H9 (cell line): ENCODE measurements around the gene CYP2F1. TPM values are rescaled to one million over a fixed set of nuclear protein-coding genes. Genes with fewer than 3 reads are reported as not detected.

ENCODE experiments used
- DNase-seq: peaks from one replicate; pipeline ENCODE4 v3.0.0-alpha.2; 2017
- H2AFZ ChIP-seq: one replicate; pipeline ENCODE4 v1.6.1; 2013; ENCODE audit warnings: mild to moderate bottlenecking, low read length, control low read depth, moderate library complexity
- H2AK5ac ChIP-seq: 2 replicates; pipeline ENCODE4 v1.6.1; 2013; ENCODE audit warnings: low read length, control low read depth, mixed read lengths; ENCODE audit not compliant: insufficient read length
- H2BK120ac ChIP-seq: one replicate; pipeline ENCODE4 v1.6.1; 2013; ENCODE audit warnings: low read depth, mild to moderate bottlenecking, low read length, control low read depth, inconsistent platforms; ENCODE audit not compliant: poor library complexity, severe bottlenecking
- H2BK12ac ChIP-seq: 2 replicates; pipeline ENCODE4 v1.6.1; 2013; ENCODE audit warnings: low read length, control low read depth, mixed read lengths, low read depth; ENCODE audit not compliant: insufficient read length
- H2BK15ac ChIP-seq: 2 replicates; pipeline ENCODE4 v1.6.1; 2013; ENCODE audit warnings: low read depth, low read length, control low read depth
- H2BK20ac ChIP-seq: one replicate; pipeline ENCODE4 v1.6.1; 2013; ENCODE audit warnings: low read depth, mild to moderate bottlenecking, low read length, control low read depth, inconsistent platforms; ENCODE audit not compliant: poor library complexity, severe bottlenecking
- H2BK5ac ChIP-seq: 2 replicates; pipeline ENCODE4 v1.6.1; 2013; ENCODE audit warnings: low read length, control low read depth, mixed read lengths; ENCODE audit not compliant: insufficient read length
- H3K14ac ChIP-seq: 2 replicates; pipeline ENCODE4 v1.6.1; 2013; ENCODE audit warnings: low read length, control low read depth; ENCODE audit not compliant: insufficient read depth
- H3K18ac ChIP-seq: 2 replicates; pipeline ENCODE4 v1.6.1; 2013; ENCODE audit warnings: low read depth, mild to moderate bottlenecking, mixed read lengths, low read length, control low read depth; ENCODE audit not compliant: insufficient read length
- H3K23ac ChIP-seq: 2 replicates; pipeline ENCODE4 v1.6.1; 2013; ENCODE audit warnings: low read length, control low read depth, mixed read lengths, low read depth; ENCODE audit not compliant: insufficient read length
- H3K23me2 ChIP-seq: 2 replicates; pipeline ENCODE4 v1.6.1; 2013; ENCODE audit warnings: low read depth, mild to moderate bottlenecking, mixed read lengths, low read length, control low read depth; ENCODE audit not compliant: insufficient read length, poor library complexity, severe bottlenecking
- H3K27ac ChIP-seq: 2 replicates; pipeline ENCODE4 v1.5.1; 2013; ENCODE audit warnings: low read length, control low read depth, mixed read lengths, low read depth; ENCODE audit not compliant: insufficient read length
- H3K27me3 ChIP-seq: 2 replicates; pipeline ENCODE4 v1.6.1; 2013; ENCODE audit warnings: low read length, control low read depth, inconsistent platforms; ENCODE audit not compliant: insufficient read depth
- H3K4ac ChIP-seq: 2 replicates; pipeline ENCODE4 v1.6.1; 2013; ENCODE audit warnings: low read depth, mild to moderate bottlenecking, control low read depth, inconsistent platforms, low read length, moderate library complexity
- H3K4me1 ChIP-seq: 2 replicates; pipeline ENCODE4 v1.6.1; 2013; ENCODE audit warnings: low read length, control low read depth, inconsistent platforms; ENCODE audit not compliant: insufficient read depth
- H3K4me2 ChIP-seq: 2 replicates; pipeline ENCODE4 v1.6.1; 2013; ENCODE audit warnings: low read length, control low read depth, mixed read lengths; ENCODE audit not compliant: insufficient read length, insufficient read depth
- H3K56ac ChIP-seq: 2 replicates; pipeline ENCODE4 v1.6.1; 2013; ENCODE audit warnings: low read depth, mild to moderate bottlenecking, mixed read lengths, low read length, control low read depth; ENCODE audit not compliant: insufficient read length
- H3K79me1 ChIP-seq: 2 replicates; pipeline ENCODE4 v1.6.1; 2013; ENCODE audit warnings: low read depth, mild to moderate bottlenecking, moderate library complexity, low read length, control low read depth, inconsistent platforms; ENCODE audit not compliant: insufficient read depth, poor library complexity, severe bottlenecking
- H3K79me2 ChIP-seq: 2 replicates; pipeline ENCODE4 v1.6.1; 2013; ENCODE audit warnings: low read length, control low read depth, inconsistent platforms; ENCODE audit not compliant: insufficient read depth
- H3K9ac ChIP-seq: 2 replicates; pipeline ENCODE4 v1.6.1; 2013; ENCODE audit warnings: low read length, control low read depth, mixed read lengths; ENCODE audit not compliant: insufficient read length; ENCODE audit errors: extremely low read depth
- H3K9me3 ChIP-seq: one replicate; pipeline ENCODE4 v1.6.1; 2013; ENCODE audit warnings: low read depth, low read length, inconsistent platforms; ENCODE audit not compliant: control insufficient read depth
- H3T11ph ChIP-seq: one replicate; pipeline ENCODE4 v1.6.1; 2013; ENCODE audit warnings: mild to moderate bottlenecking, low read length, control low read depth, inconsistent platforms
- H4K20me1 ChIP-seq: one replicate; pipeline ENCODE4 v1.6.1; 2013; ENCODE audit not compliant: control insufficient read depth, insufficient read length, insufficient read depth
- H4K5ac ChIP-seq: 2 replicates; pipeline ENCODE4 v1.6.1; 2013; ENCODE audit warnings: low read depth, mild to moderate bottlenecking, mixed read lengths, low read length, control low read depth; ENCODE audit not compliant: insufficient read length
- H4K8ac ChIP-seq: replicated peaks from 2 replicates; pipeline ENCODE4 v1.6.1; 2013; ENCODE audit warnings: low read length, control low read depth, mixed read lengths, low read depth; ENCODE audit not compliant: insufficient read length
- H4K91ac ChIP-seq: 2 replicates; pipeline ENCODE4 v1.6.1; 2013; ENCODE audit warnings: low read depth, mild to moderate bottlenecking, moderate library complexity, mixed read lengths, low read length, control low read depth; ENCODE audit not compliant: insufficient read length
- H3K27ac Mint-ChIP-seq, 3 experiments: 2 replicates in 2 of 3; 3 replicates in 1 of 3; pipeline ENCODE4 v1.8.0; 2020 to 2021; ENCODE audit warnings: mixed read lengths in 3 of 3, mild to moderate bottlenecking in 1 of 3, moderate library complexity in 1 of 3
- H3K27me3 Mint-ChIP-seq: 2 replicates; pipeline ENCODE4 v1.8.0; 2021; ENCODE audit warnings: low read depth, mild to moderate bottlenecking, moderate library complexity, mixed read lengths
- H3K36me3 Mint-ChIP-seq, 3 experiments: 2 replicates in 2 of 3; 3 replicates in 1 of 3; pipeline ENCODE4 v1.8.0; 2020 to 2021; ENCODE audit warnings: low read depth in 3 of 3, mixed read lengths in 3 of 3; ENCODE audit not compliant: insufficient read depth in 1 of 3
- H3K4me1 Mint-ChIP-seq, 2 experiments: 2 replicates each; pipeline ENCODE4 v1.8.0; 2020; ENCODE audit warnings: mixed read lengths in 2 of 2
- H3K4me3 Mint-ChIP-seq, 2 experiments: 2 replicates in 1 of 2; 3 replicates in 1 of 2; pipeline ENCODE4 v1.8.0; 2020 to 2021; ENCODE audit warnings: mild to moderate bottlenecking in 2 of 2, mixed read lengths in 2 of 2, moderate library complexity in 1 of 2
- H3K9me3 Mint-ChIP-seq, 2 experiments: 2 replicates in 1 of 2; 3 replicates in 1 of 2; pipeline ENCODE4 v1.8.0; 2020; ENCODE audit warnings: mild to moderate bottlenecking in 2 of 2, mixed read lengths in 2 of 2, moderate library complexity in 1 of 2
- CTCF ChIP-seq: fragments of 200-600 bp; sonication (generic); conservative IDR thresholded peaks from 3 replicates; pipeline ENCODE4 v1.8.0; 2021; ENCODE audit warnings: antibody characterized with exemption, mild to moderate bottlenecking
- WGBS: extraction: QIAGEN DNeasy Blood & Tissue Kit; methylation state at CpG from one replicate; pipeline ENCODE4 v1.1.7; 2013; ENCODE audit warnings: missing lambda C conversion rate, low lambda C conversion rate, mixed read lengths; ENCODE audit not compliant: insufficient read length; ENCODE audit errors: extremely low coverage; 5-methylcytosine and 5-hydroxymethylcytosine counted together
- total RNA-seq: library from RNA; stranded (reverse); gene quantifications from 2 replicates; pipeline ENCODE4 v1.2.1, GENCODE V29; 2021

CYP2F1 gene
- total RNA-seq, 1 experiment from 2014 or later = 0.63 TPM

- H3K18ac ChIP-seq = no peak overlapping the region
- no peak overlapping the region for H3K14ac ChIP-seq
- no peak overlapping the region for H3K23ac ChIP-seq
- no peak overlapping the region for H2BK15ac ChIP-seq
- H3K4me2 ChIP-seq = no peak overlapping the region
- no peak overlapping the region for H2BK12ac ChIP-seq
- no peak overlapping the region for H3K27ac Mint-ChIP-seq
- peaks cover 10 to 18% (median 11%) of the 10 kb centered on the region in 3 experiments for H3K36me3 Mint-ChIP-seq
- H4K20me1 ChIP-seq = no peaks in the 10 kb centered on the region
- H3K79me2 ChIP-seq = no peaks in the 10 kb centered on the region
- H3K56ac ChIP-seq = no peak overlapping the region
- no peak overlapping the region for H3K4ac ChIP-seq
- no peaks in the 10 kb centered on the region for H3K79me1 ChIP-seq
- H3K4me1 ChIP-seq = no peaks in the 10 kb centered on the region
- no peak overlapping the region for H3T11ph ChIP-seq
- H2AK5ac ChIP-seq = no peak overlapping the region
- H4K8ac ChIP-seq = no peak overlapping the region
- WGBS = no CpG with 5 or more reads among the region's 5 CpGs
- H4K91ac ChIP-seq = no peak overlapping the region
- no peak for DNase-seq
- peaks cover 21% of the 10 kb centered on the region for H3K9me3 ChIP-seq
- no peak overlapping the region for H2AFZ ChIP-seq
- H2BK20ac ChIP-seq = no peak overlapping the region
- no peak overlapping the region for H3K4me3 Mint-ChIP-seq
- no peak overlapping the region for H3K27ac ChIP-seq
- H3K9me3 Mint-ChIP-seq = peaks cover 28 to 31% of the 10 kb centered on the region in 2 experiments
- H2BK120ac ChIP-seq = no peak overlapping the region
- no peak for TF ChIP-seq CTCF
- H2BK5ac ChIP-seq = no peak overlapping the region
- no peaks in the 10 kb centered on the region for H3K27me3 ChIP-seq
- H3K27me3 Mint-ChIP-seq = peaks cover 19% of the 10 kb centered on the region
- H3K23me2 ChIP-seq = no peaks in the 10 kb centered on the region
- H3K9ac ChIP-seq = no peak overlapping the region
- H3K4me1 Mint-ChIP-seq = no peaks in the 10 kb centered on the region
- H4K5ac ChIP-seq = no peak overlapping the region
Measured at GRCh38 chr19:41111750-41112295, 2.4 kb upstream of the CYP2F1 start.
